ENCODE measurements around the gene CFHR1.

- TF ChIP-seq POLR2A (IDR thresholded peaks at IDR 0.05) (no peak), CTCF (IDR thresholded peaks at IDR 0.05) (no peak)
These were observed 10.8 kb upstream of the CFHR1 start for GRCh38 chr1:196808529-196809235.
